KMS-11 (cell line): ENCODE results near the gene PLA2G3.

Experiments used
- H2AFZ ChIP-seq: fragments of 200-600 bp; sonication (generic); 2 replicates; pipeline ENCODE4 v1.6.1; 2016; ENCODE audit warnings: antibody characterized with exemption, mixed run types, low read depth
- H3K27ac ChIP-seq: fragments of 200-600 bp; sonication (generic); 2 replicates; pipeline ENCODE4 v1.6.1; 2016; ENCODE audit warnings: mild to moderate bottlenecking, mixed run types
- H3K27me3 ChIP-seq: fragments of 200-600 bp; sonication (generic); 2 replicates; pipeline ENCODE4 v1.6.1; 2017; ENCODE audit warnings: mild to moderate bottlenecking, low read depth, mixed run types, moderate library complexity; ENCODE audit not compliant: insufficient read depth
- H3K36me3 ChIP-seq: fragments of 200-600 bp; sonication (generic); 2 replicates; pipeline ENCODE4 v1.6.1; 2017; ENCODE audit warnings: mild to moderate bottlenecking, mixed run types; ENCODE audit not compliant: insufficient read depth
- H3K4me1 ChIP-seq: fragments of 200-600 bp; sonication (generic); 2 replicates; pipeline ENCODE4 v1.6.1; 2016; ENCODE audit warnings: mild to moderate bottlenecking, low read depth, mixed run types; ENCODE audit not compliant: poor library complexity, severe bottlenecking
- H3K4me2 ChIP-seq: fragments of 200-600 bp; sonication (generic); 2 replicates; pipeline ENCODE4 v1.7.0; 2016; ENCODE audit warnings: mild to moderate bottlenecking, mixed run types
- H3K4me3 ChIP-seq: fragments of 200-600 bp; sonication (generic); IDR thresholded peaks from 2 replicates; pipeline ENCODE4 v1.6.1; 2017; ENCODE audit warnings: low read depth, low read length, mixed read lengths; ENCODE audit not compliant: insufficient read depth
- H3K79me2 ChIP-seq: fragments of 200-600 bp; sonication (generic); 2 replicates; pipeline ENCODE4 v1.6.1; 2016; ENCODE audit warnings: low read depth, mixed run types; ENCODE audit not compliant: insufficient read depth
- H3K9ac ChIP-seq: fragments of 200-600 bp; sonication (generic); 2 replicates; pipeline ENCODE4 v1.6.1; 2016; ENCODE audit warnings: mild to moderate bottlenecking, mixed run types
- H4K20me1 ChIP-seq: fragments of 200-600 bp; sonication (generic); 2 replicates; pipeline ENCODE4 v1.6.1; 2016; ENCODE audit warnings: mild to moderate bottlenecking, mixed run types; ENCODE audit not compliant: insufficient read depth
- CTCF ChIP-seq: fragments of 200-600 bp; sonication (generic); conservative IDR thresholded peaks from 2 replicates; pipeline ENCODE4 v1.6.1; 2017; ENCODE audit warnings: low read depth, mild to moderate bottlenecking, antibody characterized with exemption, low read length, moderate library complexity, mixed read lengths

Gene PLA2G3

GRCh38 chr22:31107178-31107893 is 33.0 kb downstream of the PLA2G3 start, which contains the start of gene SELENOM:
TSS of gene SELENOM (minus strand) at chr22:31107568. CDS start at chr22:31107505, 63 bp downstream.
- Histone ChIP-seq H3K4me1 (peaks cover 4% of the 10 kb centered on the region), H3K36me3 (no peaks in the 10 kb centered on the region), H3K4me3 (no peak within 1 kb of the TSS), H2AFZ (peak within 1 kb of the TSS; percentile 83), H3K27ac (no peak within 1 kb of the TSS), H3K79me2 (no peaks in the 10 kb centered on the region), H3K9ac (no peak within 1 kb of the TSS; the same call in 1 of the 2 replicates), H4K20me1 (no peaks in the 10 kb centered on the region), H3K27me3 (peaks cover 2% of the 10 kb centered on the region; the same call in 1 of the 2 replicates), H3K4me2 (peak within 1 kb of the TSS; percentile 48; the same call in 1 of the 2 replicates)
- peak; percentile 81 for TF ChIP-seq CTCF

GRCh38 chr22:31106731-31107177 is 33.6 kb downstream of the PLA2G3 start:
- H3K27me3 ChIP-seq = peaks cover 2% of the 10 kb centered on the region; the same call in 1 of the 2 replicates
- no peak overlapping the region; the same call in 1 of the 2 replicates for H3K9ac ChIP-seq
- TF ChIP-seq CTCF = no peak
- no peaks in the 10 kb centered on the region for H3K79me2 ChIP-seq
- H3K27ac ChIP-seq = no peak overlapping the region
- H3K36me3 ChIP-seq = no peaks in the 10 kb centered on the region
- peak overlapping the region; percentile 48; the same call in 1 of the 2 replicates for H3K4me2 ChIP-seq
- peak overlapping the region; percentile 83; the same call in 1 of the 2 replicates for H2AFZ ChIP-seq
- H3K4me3 ChIP-seq = no peak overlapping the region
- peaks cover 4% of the 10 kb centered on the region for H3K4me1 ChIP-seq
- H4K20me1 ChIP-seq = no peaks in the 10 kb centered on the region

- peaks cover 2% of the 10 kb centered on the region; the same call in 1 of the 2 replicates for H3K27me3 ChIP-seq
- no peak overlapping the region for H3K27ac ChIP-seq
- no peaks in the 10 kb centered on the region for H3K36me3 ChIP-seq
- no peak overlapping the region for H3K4me3 ChIP-seq
- no peak overlapping the region for H3K4me2 ChIP-seq
- peaks cover 4% of the 10 kb centered on the region for H3K4me1 ChIP-seq
- no peak overlapping the region for H2AFZ ChIP-seq
- no peak overlapping the region for H3K9ac ChIP-seq
- no peaks in the 10 kb centered on the region for H4K20me1 ChIP-seq
- H3K79me2 ChIP-seq = no peaks in the 10 kb centered on the region
- no peak for TF ChIP-seq CTCF
Observed at GRCh38 chr22:31106001-31106571, 34.2 kb downstream of the PLA2G3 start.

- no peak overlapping the region for H3K9ac ChIP-seq
- no peak overlapping the region for H3K27ac ChIP-seq
- no peak overlapping the region for H3K4me2 ChIP-seq
- no peak overlapping the region for H3K4me3 ChIP-seq
- no peak for TF ChIP-seq CTCF
- no peaks in the 10 kb centered on the region for H3K79me2 ChIP-seq
- H4K20me1 ChIP-seq = no peaks in the 10 kb centered on the region
- peaks cover 4% of the 10 kb centered on the region for H3K4me1 ChIP-seq
- no peaks in the 10 kb centered on the region for H3K36me3 ChIP-seq
- H3K27me3 ChIP-seq = no peaks in the 10 kb centered on the region
- no peak overlapping the region for H2AFZ ChIP-seq
Observed at GRCh38 chr22:31105282-31105929, 34.9 kb downstream of the PLA2G3 start.
